PC-3 (cell line): Measurements from ENCODE around the gene ZNF236. TPM values are rescaled to one million over a fixed set of nuclear protein-coding genes. Genes with fewer than 3 reads are reported as not detected.

Experiments used
- ATAC-seq: fragments of 200-7000 bp; cut with Tn5 transposase; 2 replicates; pipeline ENCODE4 v1.9.1; 2020; ENCODE audit warnings: mild to moderate bottlenecking, moderate library complexity
- BruUV-seq: library from RNA; stranded (reverse); fragments of 400-500 nt; replicated peaks from 2 replicates; lab custom pipeline; 2021; lab: Mats Ljungman, UMichigan
- CTCF ChIA-PET: fragments of 300-600 bp; sonication (Branson Sonifier 250); formaldehyde crosslinking; loops from one replicate; lab custom pipeline; 2022; ENCODE audit warnings: antibody characterized with exemption; lab: Charles Lee
- POLR2A ChIA-PET: fragments of 300-600 bp; sonication (Branson Sonifier 250); formaldehyde crosslinking; loops from one replicate; lab custom pipeline; 2022; ENCODE audit warnings: antibody characterized with exemption; ENCODE audit not compliant: unreplicated experiment; lab: Charles Lee
- DNase-seq: peaks from one replicate; pipeline ENCODE4 v3.0.0-alpha.2; 2015
- H2AFZ ChIP-seq: fragments of 300-600 bp; sonication (generic); 2 replicates; pipeline ENCODE4 v1.6.0; 2016; ENCODE audit warnings: antibody characterized with exemption, low read length
- H3F3A ChIP-seq: fragments of 300-600 bp; sonication (generic); one replicate; pipeline ENCODE4 v1.6.0; 2017; ENCODE audit warnings: antibody characterized with exemption, low read length, control low read depth, mild to moderate bottlenecking; ENCODE audit not compliant: unreplicated experiment
- H3K27ac ChIP-seq: fragments of 300-600 bp; sonication (generic); 2 replicates; pipeline ENCODE4 v1.5.1; 2016; ENCODE audit warnings: mild to moderate bottlenecking, low read length
- H3K27me3 ChIP-seq: fragments of 300-600 bp; sonication (generic); 2 replicates; pipeline ENCODE4 v1.6.1; 2016; ENCODE audit warnings: low read length, mixed read lengths
- H3K36me3 ChIP-seq: fragments of 300-600 bp; sonication (generic); 2 replicates; pipeline ENCODE4 v1.6.1; 2016; ENCODE audit warnings: low read depth, mixed run types, low read length, mixed read lengths
- H3K4me1 ChIP-seq: fragments of 300-600 bp; sonication (generic); 2 replicates; pipeline ENCODE4 v1.5.1; 2016; ENCODE audit warnings: low read length; ENCODE audit not compliant: insufficient read depth
- H3K4me2 ChIP-seq: fragments of 300-600 bp; sonication (generic); 2 replicates; pipeline ENCODE4 v1.6.0; 2016; ENCODE audit warnings: low read length
- H3K4me3 ChIP-seq: fragments of 300-600 bp; sonication (generic); 2 replicates; pipeline ENCODE4 v1.5.1; 2016; ENCODE audit warnings: mild to moderate bottlenecking, low read length, mixed read lengths
- H3K79me2 ChIP-seq: fragments of 300-600 bp; sonication (generic); 2 replicates; pipeline ENCODE4 v1.6.1; 2017; ENCODE audit warnings: low read length, mixed read lengths
- H3K9ac ChIP-seq: fragments of 300-600 bp; sonication (generic); 2 replicates; pipeline ENCODE4 v1.6.0; 2016; ENCODE audit warnings: mild to moderate bottlenecking, low read length
- H3K9me2 ChIP-seq: fragments of 300-600 bp; sonication (generic); replicated peaks from 2 replicates; pipeline ENCODE4 v1.6.1; 2016; ENCODE audit warnings: mixed run types, low read length, mixed read lengths
- H3K9me3 ChIP-seq: fragments of 300-600 bp; sonication (generic); 2 replicates; pipeline ENCODE4 v1.6.1; 2016; ENCODE audit warnings: low read length, mixed read lengths
- H4K20me1 ChIP-seq: fragments of 300-600 bp; sonication (generic); 2 replicates; pipeline ENCODE4 v1.6.1; 2016; ENCODE audit warnings: low read length, mixed read lengths
- EZH2 ChIP-seq: fragments of 300-600 bp; sonication (generic); IDR thresholded peaks from one replicate; pipeline ENCODE4 v1.6.1; 2017; ENCODE audit warnings: antibody characterized with exemption, mild to moderate bottlenecking, low read length; ENCODE audit not compliant: unreplicated experiment
- EZH2phosphoT487 ChIP-seq: fragments of 300-600 bp; sonication (generic); IDR thresholded peaks from 2 replicates; pipeline ENCODE4 v1.6.1; 2018; ENCODE audit warnings: mild to moderate bottlenecking, antibody characterized with exemption, low read length, borderline replicate concordance
- intact Hi-C: fragments of 100-400 bp; cut with micrococcal nuclease; formaldehyde crosslinking; loops from 2 replicates; pipeline ENCODE4 v1.9.0; 2023
- total RNA-seq: library from RNA; depleted of rRNA; stranded (reverse); fragments of >200 nt; gene quantifications from 2 replicates; pipeline ENCODE4 v1.2.3, GENCODE V29; 2014
- TF ChIP-seq, protein P1 (sequence below): fragments of 300-600 bp; sonication (generic); conservative IDR thresholded peaks from 2 replicates; pipeline ENCODE4 v1.5.1; 2017; ENCODE audit warnings: antibody characterized with exemption, low read depth, mild to moderate bottlenecking, low read length

ZNF236 gene
- total RNA-seq, 1 experiment from 2014 or later: 7.7 TPM

GRCh38 chr18:77002496-77002895, 180.1 kb downstream of the ZNF236 start:
- ATAC-seq (no peak), DNase-seq (no peak)
- Histone ChIP-seq H3K79me2 (no peaks in the 10 kb centered on the region), H3K36me3 (no peaks in the 10 kb centered on the region), H3K9me2 (no peaks in the 10 kb centered on the region), H2AFZ (no peak overlapping the region), H3K4me2 (no peak overlapping the region), H3K27me3 (no peaks in the 10 kb centered on the region), H3K4me1 (0 out of 2 replicates have a peak, but pooled peaks cover 4% of the 10 kb centered on the region), H3F3A (no peaks in the 10 kb centered on the region), H3K4me3 (no peak overlapping the region), H4K20me1 (no peaks in the 10 kb centered on the region), H3K9me3 (no peaks in the 10 kb centered on the region), H3K9ac (no peak overlapping the region), H3K27ac (no peak overlapping the region)
- POLR2A ChIA-PET: no interaction called here
- intact Hi-C loops: loop anchor here (5.0 kb wide), 1 partner anchor 125 kb away; no protein-coding TSS in a partner anchor
- no TSS peak for BruUV-seq
- CTCF ChIA-PET: no interaction called here
- TF ChIP-seq EZH2: no peak
- TF ChIP-seq EZH2phosphoT487: no peak
- TF ChIP-seq, protein P1, sequence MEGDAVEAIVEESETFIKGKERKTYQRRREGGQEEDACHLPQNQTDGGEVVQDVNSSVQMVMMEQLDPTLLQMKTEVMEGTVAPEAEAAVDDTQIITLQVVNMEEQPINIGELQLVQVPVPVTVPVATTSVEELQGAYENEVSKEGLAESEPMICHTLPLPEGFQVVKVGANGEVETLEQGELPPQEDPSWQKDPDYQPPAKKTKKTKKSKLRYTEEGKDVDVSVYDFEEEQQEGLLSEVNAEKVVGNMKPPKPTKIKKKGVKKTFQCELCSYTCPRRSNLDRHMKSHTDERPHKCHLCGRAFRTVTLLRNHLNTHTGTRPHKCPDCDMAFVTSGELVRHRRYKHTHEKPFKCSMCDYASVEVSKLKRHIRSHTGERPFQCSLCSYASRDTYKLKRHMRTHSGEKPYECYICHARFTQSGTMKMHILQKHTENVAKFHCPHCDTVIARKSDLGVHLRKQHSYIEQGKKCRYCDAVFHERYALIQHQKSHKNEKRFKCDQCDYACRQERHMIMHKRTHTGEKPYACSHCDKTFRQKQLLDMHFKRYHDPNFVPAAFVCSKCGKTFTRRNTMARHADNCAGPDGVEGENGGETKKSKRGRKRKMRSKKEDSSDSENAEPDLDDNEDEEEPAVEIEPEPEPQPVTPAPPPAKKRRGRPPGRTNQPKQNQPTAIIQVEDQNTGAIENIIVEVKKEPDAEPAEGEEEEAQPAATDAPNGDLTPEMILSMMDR: no peak

DNA sequence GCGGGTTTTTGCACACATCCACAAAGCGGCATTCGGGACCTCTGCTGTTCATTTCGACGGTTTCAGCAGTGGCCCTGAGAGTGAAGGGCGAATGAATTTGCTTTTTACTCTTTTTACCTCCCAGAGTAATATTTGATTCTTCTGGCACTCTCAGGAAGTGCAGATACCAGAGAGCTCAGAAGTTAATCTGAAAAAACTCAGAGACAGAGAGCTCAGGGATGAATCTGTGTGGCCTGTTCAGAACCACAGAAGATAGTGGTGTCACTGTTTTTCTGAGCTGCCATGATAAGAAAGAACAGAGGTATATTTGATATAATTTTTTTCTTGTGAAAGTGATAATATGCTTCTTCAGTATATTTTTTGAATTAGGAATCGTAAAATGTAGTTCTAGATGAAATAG, 181.0 kb downstream of the ZNF236 start:
- H3K27me3 ChIP-seq: no peaks in the 10 kb centered on the region
- no peak overlapping the region for H3K27ac ChIP-seq
- no TSS peak for BruUV-seq
- no peak overlapping the region for H2AFZ ChIP-seq
- CTCF ChIA-PET: no interaction called here
- no peak for DNase-seq
- 0 out of 2 replicates have a peak, but pooled peaks cover 4% of the 10 kb centered on the region for H3K4me1 ChIP-seq
- intact Hi-C loops: loop anchor here (5.0 kb wide), 1 partner anchor 124 kb away; no protein-coding TSS in a partner anchor
- H3K9me3 ChIP-seq: no peaks in the 10 kb centered on the region
- no peak overlapping the region for H3K4me3 ChIP-seq
- no peaks in the 10 kb centered on the region for H3K9me2 ChIP-seq
- H3F3A ChIP-seq: no peaks in the 10 kb centered on the region
- TF ChIP-seq EZH2 (no peak), EZH2phosphoT487 (no peak)
- TF ChIP-seq, protein P1: no peak
- POLR2A ChIA-PET: no interaction called here
- no peaks in the 10 kb centered on the region for H4K20me1 ChIP-seq
- no peak for ATAC-seq
- no peaks in the 10 kb centered on the region for H3K79me2 ChIP-seq
- H3K4me2 ChIP-seq: no peak overlapping the region
- H3K9ac ChIP-seq: no peak overlapping the region
- H3K36me3 ChIP-seq: no peaks in the 10 kb centered on the region

GRCh38 chr18:77004555-77005380, 182.4 kb downstream of the ZNF236 start:
- no peak for DNase-seq
- intact Hi-C loops: loop anchor here (5.0 kb wide), 1 partner anchor 123 kb away; no protein-coding TSS in a partner anchor
- BruUV-seq: no TSS peak
- ChIA-PET CTCF (no interaction called here), POLR2A (no interaction called here)
- no peaks in the 10 kb centered on the region for H3K27me3 ChIP-seq
- no peak overlapping the region for H3K9ac ChIP-seq
- no peak overlapping the region for H3K4me2 ChIP-seq
- H3F3A ChIP-seq: no peaks in the 10 kb centered on the region
- ATAC-seq: no peak
- TF ChIP-seq EZH2: no peak
- TF ChIP-seq EZH2phosphoT487: no peak
- TF ChIP-seq, protein P1: no peak
- H3K4me3 ChIP-seq: no peak overlapping the region
- 0 out of 2 replicates have a peak, but pooled peaks cover 4% of the 10 kb centered on the region for H3K4me1 ChIP-seq
- H3K36me3 ChIP-seq: no peaks in the 10 kb centered on the region
- no peak overlapping the region for H2AFZ ChIP-seq
- H3K79me2 ChIP-seq: no peaks in the 10 kb centered on the region
- no peaks in the 10 kb centered on the region for H3K9me2 ChIP-seq
- H3K9me3 ChIP-seq: no peaks in the 10 kb centered on the region
- no peaks in the 10 kb centered on the region for H4K20me1 ChIP-seq
- H3K27ac ChIP-seq: no peak overlapping the region
